HCT116 (cell line): ENCODE data around the gene WDR45B.

Source experiments
- EZH2phosphoT487 ChIP-seq: fragments of 200-600 bp; IDR thresholded peaks from 2 replicates; pipeline ENCODE4 v1.6.1; 2018; ENCODE audit warnings: antibody characterized with exemption, borderline replicate concordance
- JUND ChIP-seq: IDR thresholded peaks from 2 replicates; pipeline ENCODE4 v1.6.1; 2012
- POLR2AphosphoS5 ChIP-seq: IDR thresholded peaks from 2 replicates; pipeline ENCODE4 v1.6.1; 2011; ENCODE audit warnings: mild to moderate bottlenecking, low read depth, low read length, moderate library complexity
- TF ChIP-seq, protein P1 (sequence below), 3 experiments: fragments of 200-600 bp in 1 of 3; sonication (generic) in 1 of 3; IDR thresholded peaks in 2 of 3; conservative IDR thresholded peaks in 1 of 3; 2 replicates each; pipeline ENCODE4 v1.5.1; 2012 to 2017; ENCODE audit warnings: low read depth in 2 of 3, low read length in 2 of 3, antibody characterized with exemption in 1 of 3, borderline replicate concordance in 1 of 3, control low read depth in 1 of 3, mild to moderate bottlenecking in 1 of 3, mixed read lengths in 1 of 3, mixed run types in 1 of 3, moderate library complexity in 1 of 3; ENCODE audit not compliant: insufficient read depth in 1 of 3

DNA sequence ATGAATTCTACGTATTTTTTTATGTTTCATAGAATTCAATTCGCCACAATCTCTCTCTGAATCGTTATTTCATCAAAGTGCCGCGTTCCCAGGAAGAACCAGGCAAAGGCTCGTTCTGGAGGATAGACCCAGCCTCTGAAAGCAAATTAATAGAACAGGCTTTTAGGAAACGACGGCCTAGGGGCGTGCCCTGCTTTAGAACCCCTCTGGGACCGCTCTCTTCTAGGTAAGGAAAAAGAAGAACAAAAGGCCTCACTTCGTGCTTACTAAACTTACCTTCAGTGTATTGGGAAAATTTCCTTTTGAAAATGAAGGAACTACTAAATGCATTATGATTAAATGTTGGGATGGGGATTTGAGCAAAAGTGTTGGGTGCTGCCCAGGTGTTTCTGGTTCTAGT lies 65.5 kb downstream of the WDR45B start:
- no peak for TF ChIP-seq POLR2AphosphoS5
- no peak for TF ChIP-seq JUND
- no peak for TF ChIP-seq EZH2phosphoT487
- TF ChIP-seq, protein P1, sequence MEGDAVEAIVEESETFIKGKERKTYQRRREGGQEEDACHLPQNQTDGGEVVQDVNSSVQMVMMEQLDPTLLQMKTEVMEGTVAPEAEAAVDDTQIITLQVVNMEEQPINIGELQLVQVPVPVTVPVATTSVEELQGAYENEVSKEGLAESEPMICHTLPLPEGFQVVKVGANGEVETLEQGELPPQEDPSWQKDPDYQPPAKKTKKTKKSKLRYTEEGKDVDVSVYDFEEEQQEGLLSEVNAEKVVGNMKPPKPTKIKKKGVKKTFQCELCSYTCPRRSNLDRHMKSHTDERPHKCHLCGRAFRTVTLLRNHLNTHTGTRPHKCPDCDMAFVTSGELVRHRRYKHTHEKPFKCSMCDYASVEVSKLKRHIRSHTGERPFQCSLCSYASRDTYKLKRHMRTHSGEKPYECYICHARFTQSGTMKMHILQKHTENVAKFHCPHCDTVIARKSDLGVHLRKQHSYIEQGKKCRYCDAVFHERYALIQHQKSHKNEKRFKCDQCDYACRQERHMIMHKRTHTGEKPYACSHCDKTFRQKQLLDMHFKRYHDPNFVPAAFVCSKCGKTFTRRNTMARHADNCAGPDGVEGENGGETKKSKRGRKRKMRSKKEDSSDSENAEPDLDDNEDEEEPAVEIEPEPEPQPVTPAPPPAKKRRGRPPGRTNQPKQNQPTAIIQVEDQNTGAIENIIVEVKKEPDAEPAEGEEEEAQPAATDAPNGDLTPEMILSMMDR (IDR thresholded peaks at IDR 0.05 in 2 of 3, conservative IDR thresholded peaks at IDR 0.05 in 1 of 3; ENCODE audit: borderline replicate concordance in 1 of 3, insufficient read depth in 1 of 3, low read depth in 2 of 3, low read length in 2 of 3) = no peak
